ENCODE results near the gene ETAA1. TPM values are rescaled to one million over a fixed set of nuclear protein-coding genes. Genes with fewer than 3 reads are reported as not detected.

Gene ETAA1
- total and polyA plus RNA-seq, 2 of the 8 experiments (the other 6 are each of a cell fraction or from before 2014, with no cell fraction given), result 5.9 to 27.1 TPM

DNA sequence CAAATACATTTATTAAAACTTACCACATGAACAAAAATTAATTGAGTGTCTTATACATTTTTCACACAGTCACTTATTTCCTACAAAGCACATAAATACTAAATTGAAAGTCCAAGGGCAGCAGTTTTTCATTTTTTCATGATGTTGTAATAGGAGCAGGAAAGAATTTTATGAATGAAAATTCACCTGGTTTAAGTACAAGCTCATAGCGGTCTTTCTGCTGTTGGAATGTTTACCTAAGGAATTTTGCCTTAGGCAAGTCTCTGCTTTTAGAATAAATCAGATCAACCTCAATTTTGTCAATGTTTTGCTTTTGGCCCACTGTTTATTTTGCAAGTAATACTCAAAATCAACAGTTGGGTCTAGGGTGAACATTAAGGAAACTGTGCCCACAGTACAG is 40.0 kb downstream of the ETAA1 start:
- no peak overlapping the region for H3K23ac ChIP-seq (ENCODE audit: insufficient read length)
- no peaks in the 10 kb centered on the region for H3K23me2 ChIP-seq (ENCODE audit: low read depth, low read length)
- H3K4ac ChIP-seq (replicated peaks; ENCODE audit: insufficient read length, low read depth, low read length), result no peak overlapping the region
- H4K8ac ChIP-seq (ENCODE audit: extremely low read depth, insufficient read depth, low read length), result no peak overlapping the region
- H2BK15ac ChIP-seq (ENCODE audit: low read length), result no peak overlapping the region
- no peak overlapping the region for H3K4me2 ChIP-seq (ENCODE audit: insufficient read depth in 1 of 2, low read depth in 2 of 2, low read length in 2 of 2)
- no peak overlapping the region for H2AK5ac ChIP-seq (ENCODE audit: low read depth, low read length)
- WGBS, 2 experiments (ENCODE audit: extremely low coverage in 1 of 2, insufficient coverage in 1 of 2, insufficient read length in 1 of 2, insufficient replicate concordance in 2 of 2, low coverage in 1 of 2, low lambda C conversion rate in 2 of 2, missing lambda C conversion rate in 1 of 2), result 93% methylated on average over 1 of the region's 1 CpG; no CpG with 5 or more reads in 1 of the 2 experiments
- no peak overlapping the region for H2BK5ac ChIP-seq (ENCODE audit: low read depth, low read length)
- H2BK120ac ChIP-seq (replicated peaks; ENCODE audit: low read depth, low read length), result no peak overlapping the region
- no peak overlapping the region for H2BK20ac ChIP-seq (ENCODE audit: low read length)
- H3K14ac ChIP-seq (ENCODE audit: insufficient read length), result no peak overlapping the region
- H3K9ac ChIP-seq (replicated peaks in 1 of 4; ENCODE audit: extremely low read depth in 1 of 4, low read depth in 3 of 4, low read length in 3 of 4), result no peak overlapping the region
- POLR2A ChIA-PET (ENCODE audit: partially characterized antibody), result no interaction called here
- H4K91ac ChIP-seq (replicated peaks; ENCODE audit: insufficient read length, low read length), result no peak overlapping the region
- no peak overlapping the region for H3K56ac ChIP-seq (replicated peaks; ENCODE audit: insufficient read length, low read depth, low read length)
- H3K79me1 ChIP-seq (ENCODE audit: low read depth, low read length), result no peaks in the 10 kb centered on the region
- no peaks in the 10 kb centered on the region for H3K79me2 ChIP-seq (ENCODE audit: control insufficient read depth in 1 of 2, insufficient read depth in 2 of 2, low read length in 2 of 2)
- no peak overlapping the region for H3K18ac ChIP-seq (ENCODE audit: extremely low read depth, low read length)
- DNase-seq (ENCODE audit: low read depth in 1 of 2, low spot score in 2 of 2), result no peak
- FAIRE-seq, result no peak
- no peak overlapping the region for H2AFZ ChIP-seq (ENCODE audit: low read length)
- no peaks in the 10 kb centered on the region for H3K27me3 ChIP-seq (replicated peaks in 1 of 4; ENCODE audit: control insufficient read depth in 3 of 4, extremely low read depth in 1 of 4, insufficient read depth in 3 of 4, low read length in 3 of 4)
- H3K36me3 ChIP-seq (ENCODE audit: control insufficient read depth in 2 of 4, insufficient read depth in 4 of 4, low read length in 3 of 4), result no peaks in the 10 kb centered on the region
- no peak overlapping the region for H3K4me3 ChIP-seq (ENCODE audit: extremely low read depth in 1 of 4, insufficient read depth in 2 of 4, low read depth in 3 of 4, low read length in 4 of 4)
- CTCF ChIA-PET (ENCODE audit: partially characterized antibody), result interaction anchor here (1.5 kb wide), 1 partner anchor 12 kb away, joined by 5 read pairs; no protein-coding TSS in a partner anchor
- no peaks in the 10 kb centered on the region for H4K20me1 ChIP-seq (replicated peaks in 1 of 2; ENCODE audit: control insufficient read depth in 1 of 2, insufficient read depth in 2 of 2, low read length in 2 of 2)
- H3K4me1 ChIP-seq (replicated peaks in 1 of 4; ENCODE audit: control insufficient read depth in 3 of 4, insufficient read depth in 4 of 4, low read length in 3 of 4), result no peaks in the 10 kb centered on the region
- no peak overlapping the region for H3K27ac ChIP-seq (ENCODE audit: low read depth, low read length)
- H3K9me3 ChIP-seq (ENCODE audit: insufficient read depth in 2 of 2, low read depth in 1 of 2, low read length in 1 of 2), result no peaks in the 10 kb centered on the region
- no peak overlapping the region for H4K5ac ChIP-seq (ENCODE audit: insufficient read length, low read depth, low read length)
- no peak overlapping the region for H2BK12ac ChIP-seq (ENCODE audit: low read depth, low read length)

Data from H1 (cell line).